Stimulated activated CD4-positive, alpha-beta T cell treated with anti-CD3 and anti-CD28 coated beads, Interleukin-1b, Interleukin-23, amount 100 ng/mL, for 48 hours (primary cell): Measurements from ENCODE around the gene CPM.
"Not testable (repeated sequence)": the region's sequence is repeated elsewhere in the genome, so short reads cannot be mapped to it uniquely, and the experiment has no call there.

Source experiments
- DNase-seq: peaks from one replicate; pipeline ENCODE4 v3.0.0-alpha.2; 2020

CPM gene

DNA sequence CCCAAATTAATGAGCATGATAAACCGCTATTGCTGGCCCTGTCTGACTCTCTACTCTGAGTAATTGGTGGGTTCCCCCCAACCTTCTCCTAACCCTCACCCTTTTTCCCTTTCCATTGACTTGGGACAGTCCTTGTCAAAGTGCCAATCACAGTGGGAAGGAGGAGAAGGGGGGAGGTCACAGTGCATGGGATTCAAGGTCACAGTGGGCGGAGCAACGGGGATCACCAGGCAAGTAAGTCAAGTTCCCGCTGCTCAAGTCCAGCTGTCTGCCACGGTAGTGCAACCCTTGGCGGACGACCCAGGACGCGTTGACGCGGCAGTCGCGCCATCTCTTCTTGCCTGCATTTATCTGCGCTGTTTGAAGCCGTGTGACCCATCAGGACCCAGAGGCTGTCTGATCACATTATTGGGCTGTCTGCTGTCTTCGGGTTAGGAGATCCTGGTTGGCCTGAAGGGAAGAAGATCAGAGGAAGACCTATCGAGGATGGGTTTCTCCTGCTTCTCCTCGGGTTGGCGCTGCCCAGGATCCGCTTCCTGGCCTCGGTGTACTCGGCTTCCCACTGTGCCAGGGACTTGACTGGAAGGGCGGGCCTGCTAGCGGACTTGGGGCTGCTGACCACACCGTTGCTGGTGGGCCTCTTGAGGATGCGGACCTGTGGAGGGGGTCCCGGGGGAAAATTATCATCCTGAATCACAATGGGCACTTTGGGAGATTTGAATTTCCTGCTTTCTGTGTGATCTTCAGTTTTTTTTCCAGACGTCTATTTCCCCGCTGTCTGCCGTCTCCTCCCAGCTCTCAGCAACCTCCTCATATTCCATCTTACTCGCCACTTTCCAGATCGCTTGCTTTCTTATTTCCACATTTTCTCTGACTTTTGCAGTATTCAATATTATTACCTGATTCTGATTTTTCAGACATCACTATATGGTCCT, 128.0 kb downstream of the CPM start:
- DNase-seq, result no peak

DNA sequence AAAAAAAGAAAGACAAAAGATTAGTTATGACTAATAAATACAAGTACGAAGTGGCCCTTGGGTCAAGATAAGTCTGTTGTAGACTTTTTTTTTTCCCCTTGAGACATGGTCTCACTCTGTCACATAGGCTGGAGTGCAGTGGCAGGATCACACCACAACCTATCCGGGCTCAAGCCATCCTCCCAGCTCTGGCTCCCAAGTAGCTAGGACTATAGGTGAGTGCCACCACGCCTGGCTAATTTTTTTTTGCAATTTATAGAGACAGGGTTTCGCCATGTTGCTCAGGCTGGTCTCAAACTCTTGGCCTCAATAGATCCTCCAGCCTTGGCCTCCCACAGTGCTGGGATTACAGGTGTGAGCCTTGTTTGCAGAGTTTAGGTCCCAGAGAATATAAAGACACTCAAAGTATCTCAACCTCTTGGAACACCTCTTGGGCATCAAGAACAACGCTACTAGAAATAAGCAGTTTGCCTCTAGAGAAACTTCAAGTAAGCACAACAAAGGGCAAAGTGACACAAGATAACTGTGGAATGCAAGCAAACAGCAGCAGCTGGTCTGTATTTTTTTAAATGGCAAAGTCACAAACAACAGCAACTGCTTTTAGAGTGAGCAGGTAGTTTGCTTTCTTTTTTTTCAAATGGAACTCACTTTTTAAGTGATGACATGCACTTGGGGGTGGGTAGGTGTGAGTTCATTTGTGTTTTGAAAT, 128.9 kb downstream of the CPM start:
- DNase-seq, result no peak

DNA sequence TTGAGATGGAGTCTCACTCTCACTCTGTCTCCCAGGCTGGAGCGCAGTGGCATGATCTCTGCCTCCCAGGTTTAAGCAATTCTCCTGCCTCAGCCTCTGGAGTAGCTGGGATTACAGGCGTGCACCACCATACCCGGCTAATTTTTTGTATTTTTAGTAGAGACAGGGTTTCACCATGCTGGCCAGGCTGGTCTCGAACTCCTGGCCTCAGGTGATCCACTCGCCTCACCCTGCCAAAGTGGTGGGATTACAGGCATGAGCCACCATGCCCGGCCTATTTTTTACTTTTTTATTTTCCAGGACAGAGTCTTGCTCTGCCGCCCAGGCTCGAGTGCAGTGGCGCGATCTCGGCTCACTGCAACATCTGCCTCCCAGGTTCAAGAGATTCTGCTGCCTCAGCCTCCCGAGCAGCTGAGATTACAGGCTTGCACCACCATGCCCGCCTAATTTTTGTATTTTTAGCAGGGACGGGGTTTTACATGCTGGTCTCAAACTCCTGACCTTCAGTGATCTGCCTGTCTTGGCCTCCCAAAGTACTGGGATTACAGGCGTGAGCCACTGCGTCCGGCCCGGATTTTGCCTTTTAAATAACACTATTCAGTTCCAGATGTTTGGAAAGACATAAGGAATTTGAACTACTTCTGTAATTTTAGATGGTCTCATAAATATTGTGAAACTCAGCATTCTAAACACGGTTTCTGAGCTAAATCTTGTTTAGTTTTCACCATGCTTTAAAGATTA, 129.9 kb downstream of the CPM start:
- DNase-seq, result not testable (repeated sequence)

DNA sequence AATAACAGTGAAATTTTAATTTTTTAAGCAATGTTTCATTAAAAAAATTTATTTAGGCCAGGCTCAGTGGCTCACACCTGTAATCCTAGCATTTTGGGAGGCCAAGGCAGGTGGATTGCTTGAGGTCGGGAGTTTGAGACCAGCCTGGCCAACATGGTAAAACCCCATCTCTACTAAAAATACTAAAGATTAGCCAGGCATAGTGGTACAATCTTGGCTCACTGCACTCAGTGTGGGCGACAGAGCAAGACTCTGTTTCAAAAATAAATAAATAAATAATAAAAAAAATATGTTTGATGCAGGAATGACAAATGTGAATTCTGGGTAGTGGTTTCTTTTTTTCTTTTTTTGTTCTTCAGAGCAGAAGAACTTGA, 130.6 kb downstream of the CPM start:
- not testable (repeated sequence) for DNase-seq
